Neural cell (in vitro differentiated cells): ENCODE results near the gene C9orf43. TPM values are rescaled to one million over a fixed set of nuclear protein-coding genes. Genes with fewer than 3 reads are reported as not detected.

Source experiments
- H2AFZ ChIP-seq: fragments of 200-600, 300-800 bp; sonication (generic), shearing (Covaris generic); 2 replicates; pipeline ENCODE4 v1.6.0; 2014; ENCODE audit warnings: low read depth, mild to moderate bottlenecking, antibody characterized with exemption, low read length, moderate library complexity
- H3F3A ChIP-seq: fragments of 200-600 bp; shearing (Covaris generic); 2 replicates; pipeline ENCODE4 v1.6.1; 2016; ENCODE audit warnings: mild to moderate bottlenecking, moderate library complexity, mixed read lengths, antibody characterized with exemption, low read length; ENCODE audit not compliant: insufficient read depth, poor library complexity, severe bottlenecking
- H3K27ac ChIP-seq: fragments of 200-600, 300-800 bp; sonication (generic), shearing (Covaris generic); 2 replicates; pipeline ENCODE4 v1.5.1; 2014; ENCODE audit warnings: mild to moderate bottlenecking, low read length, moderate library complexity
- H3K27me3 ChIP-seq: fragments of 300-800, 200-600 bp; sonication (generic), shearing (Covaris generic); 2 replicates; pipeline ENCODE4 v1.6.0; 2014; ENCODE audit warnings: mild to moderate bottlenecking, low read depth, low read length, moderate library complexity; ENCODE audit not compliant: insufficient read depth
- H3K36me3 ChIP-seq: fragments of 300-800, 200-600 bp; sonication (generic), shearing (Covaris generic); 2 replicates; pipeline ENCODE4 v1.5.1; 2014; ENCODE audit warnings: mild to moderate bottlenecking, antibody characterized with exemption, low read length, moderate library complexity; ENCODE audit not compliant: insufficient read depth
- H3K4me2 ChIP-seq: fragments of 300-800, 200-600 bp; sonication (generic), shearing (Covaris generic); 2 replicates; pipeline ENCODE4 v1.6.0; 2014; ENCODE audit warnings: mild to moderate bottlenecking, low read length
- H3K4me3 ChIP-seq: fragments of 300-800, 200-600 bp; sonication (generic), shearing (Covaris generic); 2 replicates; pipeline ENCODE4 v1.5.1; 2014; ENCODE audit warnings: mild to moderate bottlenecking, low read length, moderate library complexity
- H3K79me2 ChIP-seq: fragments of 200-600 bp; shearing (Covaris generic); replicated peaks from 2 replicates; pipeline ENCODE4 v1.6.0; 2014; ENCODE audit warnings: mild to moderate bottlenecking, low read length, moderate library complexity; ENCODE audit not compliant: insufficient read depth
- H3K9ac ChIP-seq: fragments of 300-800, 200-600 bp; sonication (generic), shearing (Covaris generic); 2 replicates; pipeline ENCODE4 v1.6.1; 2016; ENCODE audit warnings: mild to moderate bottlenecking, low read length, mixed read lengths
- H3K9me2 ChIP-seq: fragments of 200-600 bp; shearing (Covaris generic); 2 replicates; pipeline ENCODE4 v1.6.1; 2016; ENCODE audit warnings: mild to moderate bottlenecking, low read length, mixed read lengths; ENCODE audit not compliant: insufficient read depth
- H3K9me3 ChIP-seq: fragments of 200-600, 300-800 bp; sonication (generic), shearing (Covaris generic); 2 replicates; pipeline ENCODE4 v1.6.1; 2016; ENCODE audit warnings: mild to moderate bottlenecking, mixed run types, low read length, moderate library complexity, mixed read lengths
- H4K20me1 ChIP-seq: fragments of 200-600 bp; shearing (Covaris generic); 2 replicates; pipeline ENCODE4 v1.6.1; 2016; ENCODE audit warnings: mild to moderate bottlenecking, mixed run types; ENCODE audit not compliant: insufficient read depth
- CTCF ChIP-seq: fragments of 450-650 bp; IDR thresholded peaks from 2 replicates; pipeline ENCODE4 v1.5.1; 2014; ENCODE audit warnings: antibody characterized with exemption, mild to moderate bottlenecking, moderate library complexity; ENCODE audit not compliant: poor library complexity, severe bottlenecking
- EP300 ChIP-seq: fragments of 450-650 bp; conservative IDR thresholded peaks from 2 replicates; pipeline ENCODE4 v1.6.1; 2014; ENCODE audit warnings: antibody characterized with exemption, mild to moderate bottlenecking, moderate library complexity; ENCODE audit not compliant: poor library complexity, severe bottlenecking
- EZH2 ChIP-seq: fragments of 200-600, 300-800 bp; shearing (Covaris generic), sonication (generic); IDR thresholded peaks from 2 replicates; pipeline ENCODE4 v1.6.1; 2014; ENCODE audit warnings: antibody characterized with exemption, low read length, borderline replicate concordance, mild to moderate bottlenecking; ENCODE audit not compliant: insufficient read depth, poor library complexity, severe bottlenecking
- MXI1 ChIP-seq: fragments of 450-650 bp; conservative IDR thresholded peaks from 2 replicates; pipeline ENCODE4 v1.6.1; 2014; ENCODE audit warnings: antibody characterized with exemption, mild to moderate bottlenecking; ENCODE audit not compliant: poor library complexity, severe bottlenecking
- POLR2AphosphoS5 ChIP-seq: IDR thresholded peaks from 2 replicates; pipeline ENCODE4 v1.6.1; 2012
- RAD21 ChIP-seq: fragments of 450-650 bp; conservative IDR thresholded peaks from 2 replicates; pipeline ENCODE4 v1.6.1; 2014; ENCODE audit warnings: antibody characterized with exemption, mild to moderate bottlenecking, moderate library complexity
- REST ChIP-seq: IDR thresholded peaks from 2 replicates; pipeline ENCODE4 v1.6.1; 2012; ENCODE audit warnings: borderline replicate concordance
- SMC3 ChIP-seq: fragments of 450-650 bp; conservative IDR thresholded peaks from 2 replicates; pipeline ENCODE4 v1.6.1; 2014; ENCODE audit warnings: antibody characterized with exemption, mild to moderate bottlenecking, moderate library complexity; ENCODE audit not compliant: poor library complexity
- TAF1 ChIP-seq: IDR thresholded peaks from 2 replicates; pipeline ENCODE4 v1.6.1; 2012; ENCODE audit warnings: low read depth
- polyA plus RNA-seq: library from polyadenylated mRNA; depleted of rRNA; stranded (reverse); fragments of >200 nt; gene quantifications from 2 replicates; pipeline ENCODE4 v1.2.3, GENCODE V29; 2014

Gene C9orf43
- polyA plus RNA-seq, 1 donor from 2014 or later = 0.33 TPM

- H3F3A ChIP-seq = no peaks in the 10 kb centered on the region
- no peak overlapping the region for H3K27ac ChIP-seq
- no peak overlapping the region for H3K4me3 ChIP-seq
- H3K27me3 ChIP-seq = peaks cover 13% of the 10 kb centered on the region
- no peak overlapping the region for H3K4me2 ChIP-seq
- H3K79me2 ChIP-seq = no peaks in the 10 kb centered on the region
- H2AFZ ChIP-seq = no peak overlapping the region
- no peaks in the 10 kb centered on the region for H4K20me1 ChIP-seq
- no peaks in the 10 kb centered on the region for H3K9me3 ChIP-seq
- H3K9me2 ChIP-seq = no peaks in the 10 kb centered on the region
- H3K9ac ChIP-seq = no peak overlapping the region
- TF ChIP-seq EZH2 (no peak), TAF1 (no peak), CTCF (no peak), SMC3 (no peak), MXI1 (no peak), EP300 (no peak), POLR2AphosphoS5 (no peak), RAD21 (no peak), REST (no peak)
- no peaks in the 10 kb centered on the region for H3K36me3 ChIP-seq
These were observed 50.7 kb downstream of the C9orf43 start for GRCh38 chr9:113461285-113461684.

GRCh38 chr9:113461943-113462342 is 51.4 kb downstream of the C9orf43 start:
- no peak overlapping the region for H3K4me3 ChIP-seq
- no peaks in the 10 kb centered on the region for H3K79me2 ChIP-seq
- H3K27me3 ChIP-seq = peaks cover 13% of the 10 kb centered on the region
- H3K27ac ChIP-seq = no peak overlapping the region
- H3K9ac ChIP-seq = no peak overlapping the region
- no peak overlapping the region for H3K4me2 ChIP-seq
- TF ChIP-seq RAD21 (no peak), TAF1 (no peak), REST (no peak), CTCF (no peak), MXI1 (no peak), SMC3 (no peak), POLR2AphosphoS5 (no peak), EP300 (no peak), EZH2 (no peak)
- no peaks in the 10 kb centered on the region for H3F3A ChIP-seq
- H3K36me3 ChIP-seq = no peaks in the 10 kb centered on the region
- no peak overlapping the region for H2AFZ ChIP-seq
- no peaks in the 10 kb centered on the region for H4K20me1 ChIP-seq
- no peaks in the 10 kb centered on the region for H3K9me3 ChIP-seq
- no peaks in the 10 kb centered on the region for H3K9me2 ChIP-seq
